Omental fat pad (tissue), 4 donors: ENCODE data around the gene KIF21B. TPM values are rescaled to one million over a fixed set of nuclear protein-coding genes. Genes with fewer than 3 reads are reported as not detected.
"Not testable (repeated sequence)": the region's sequence is repeated elsewhere in the genome, so short reads cannot be mapped to it uniquely, and the experiment has no call there.

ENCODE experiments used
- ATAC-seq: fragments of 150-250 bp; one replicate; pipeline ENCODE4 v1.9.1; 2016; ENCODE audit warnings: mild to moderate bottlenecking, moderate library complexity; ENCODE audit not compliant: low FRiP score
- DNase-seq: peaks from one replicate; pipeline ENCODE4 v3.0.0-alpha.2; 2019; ENCODE audit warnings: low spot score
- CTCF ChIP-seq, 3 donors: fragments of 450-650 bp; IDR thresholded peaks; one replicate each; pipeline ENCODE4 v1.5.1; 2016 to 2017; ENCODE audit warnings: antibody characterized with exemption in 3 of 3, mild to moderate bottlenecking in 3 of 3, moderate library complexity in 2 of 3
- total RNA-seq, 4 donors: library from RNA; depleted of rRNA; stranded (reverse); fragments of >200 nt; gene quantifications; one replicate each; pipeline ENCODE4 v1.1.0, GENCODE V29; 2016

KIF21B gene
- total RNA-seq, 4 donors from 2014 or later: 0.93 to 6.1 (median 3.7) TPM

DNA sequence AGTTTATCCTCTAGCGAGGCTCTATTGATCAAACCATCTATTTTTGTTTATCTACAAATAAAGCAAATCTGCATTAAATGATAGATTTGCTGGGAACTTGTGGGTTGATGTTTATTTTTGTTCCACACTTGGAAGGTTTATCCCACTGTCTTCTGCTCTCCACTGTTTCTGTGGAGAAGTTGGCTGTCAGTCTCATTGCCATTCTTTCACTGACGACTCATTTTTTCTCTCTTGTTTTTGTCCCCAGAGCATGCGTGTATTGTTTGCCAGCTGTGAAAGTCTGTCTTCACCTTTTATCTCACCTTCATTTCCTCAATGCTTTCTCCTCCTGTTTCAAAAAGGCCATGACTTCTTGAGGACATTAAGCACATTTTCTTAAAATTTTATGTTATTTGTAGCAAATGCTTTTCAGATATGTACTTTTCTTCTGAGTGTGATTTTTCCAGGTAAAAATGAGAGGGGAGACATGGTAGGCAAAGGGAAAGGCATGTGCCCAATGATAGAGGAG lies 76.4 kb downstream of the KIF21B start:
- TF ChIP-seq CTCF (IDR thresholded peaks at IDR 0.05): no peak
- no peak for ATAC-seq
- no peak for DNase-seq

- no peak for TF ChIP-seq CTCF (IDR thresholded peaks at IDR 0.05)
- ATAC-seq: no peak
Observed at GRCh38 chr1:200945111-200945510, 78.4 kb downstream of the KIF21B start.

GRCh38 chr1:200938955-200939354 lies 84.6 kb downstream of the KIF21B start:
- no peak for DNase-seq
- TF ChIP-seq CTCF (IDR thresholded peaks at IDR 0.05): no peak
- no peak for ATAC-seq

More at GRCh38 chr1:200945111-200945510, 78.4 kb downstream of the KIF21B start:
- no peak for DNase-seq

GRCh38 chr1:200935286-200935962 lies 88.1 kb downstream of the KIF21B start:
- ATAC-seq, DNase-seq: not testable (repeated sequence)

GRCh38 chr1:200934676-200935245 lies 88.8 kb downstream of the KIF21B start:
- no peak for TF ChIP-seq CTCF (IDR thresholded peaks at IDR 0.05)
- no peak for ATAC-seq
- no peak for DNase-seq

GRCh38 chr1:200931776-200932175 lies 91.7 kb downstream of the KIF21B start:
- DNase-seq: no peak
- TF ChIP-seq CTCF (IDR thresholded peaks at IDR 0.05): no peak
- no peak for ATAC-seq

DNA sequence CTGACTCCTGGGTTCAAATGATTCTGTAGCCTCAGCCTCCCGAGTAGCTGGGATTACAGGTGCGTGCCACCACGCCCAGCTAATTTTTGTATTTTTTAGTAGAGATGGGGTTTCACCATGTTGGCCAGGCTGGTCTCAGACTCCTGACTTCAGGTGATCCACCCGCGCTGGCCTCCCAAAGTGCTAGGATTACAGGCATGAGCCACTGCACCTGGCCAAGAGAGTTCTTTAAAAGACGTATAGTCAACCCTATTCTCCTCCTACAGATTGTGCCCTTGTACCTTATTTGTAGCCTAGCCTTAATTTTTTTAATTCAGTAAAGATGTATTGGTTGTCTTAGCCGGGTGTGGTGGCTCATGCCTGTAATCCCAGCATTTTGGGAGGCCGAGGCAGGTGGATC lies 93.2 kb downstream of the KIF21B start:
- ATAC-seq, DNase-seq: not testable (repeated sequence)
